ENCODE results near the gene CDH18.

The CDH18 gene

DNA sequence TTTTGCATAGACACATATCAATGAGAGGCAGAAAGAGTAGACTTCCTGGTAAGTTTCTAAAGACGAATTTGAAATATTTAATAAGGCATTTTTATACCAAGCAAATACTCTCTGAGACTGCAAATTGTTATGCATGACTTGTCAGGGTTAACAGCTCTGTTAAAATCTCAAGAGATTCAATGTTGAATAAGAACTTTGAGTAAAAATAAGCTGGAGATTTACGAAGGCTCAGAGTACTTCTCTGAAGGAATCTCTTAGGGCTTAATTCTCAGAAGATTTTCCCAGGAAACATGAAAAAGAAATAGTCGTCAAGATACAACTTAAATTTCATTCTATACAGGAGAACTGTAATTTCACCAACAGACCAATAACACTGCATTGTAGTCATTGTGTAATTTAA lies 259.4 kb downstream of the CDH18 start:
- DNase-seq = no peak

DNA sequence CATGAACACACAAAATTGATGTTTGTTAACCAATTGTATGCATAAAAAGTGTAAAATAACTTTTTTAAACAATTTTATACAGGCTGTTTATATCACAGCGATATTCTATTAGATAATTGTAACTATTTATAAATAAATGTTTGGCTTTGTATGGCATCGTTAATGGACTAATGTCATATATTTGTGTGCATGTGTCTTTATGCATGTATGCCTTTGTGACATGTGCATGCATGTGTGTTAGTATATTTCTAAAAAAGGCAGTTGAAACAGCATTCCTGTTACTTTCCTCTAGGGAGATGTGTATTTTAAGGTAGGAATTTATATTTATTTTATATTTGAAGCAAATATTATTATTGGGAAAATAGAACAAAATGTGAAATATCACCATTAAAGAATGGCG lies 268.9 kb downstream of the CDH18 start:
- DNase-seq = no peak

DNA sequence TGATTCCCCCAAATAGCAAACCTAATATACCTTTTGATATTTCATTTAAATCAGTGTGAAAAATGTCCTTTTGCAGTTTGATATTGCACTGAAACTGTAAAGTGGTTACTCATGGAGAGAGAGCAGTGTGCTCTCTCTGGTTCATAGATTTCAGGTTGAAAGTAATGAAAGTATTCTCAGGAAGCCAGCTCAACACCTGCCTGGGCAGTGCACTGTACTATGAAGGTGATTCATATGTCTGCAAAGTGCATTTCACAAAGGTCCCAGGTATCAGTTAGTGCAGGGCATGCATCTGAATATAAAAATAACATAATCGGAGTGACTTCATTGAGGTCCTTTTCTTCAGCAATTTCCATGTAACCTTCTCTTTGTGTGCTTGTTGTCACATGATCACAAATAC lies 274.3 kb downstream of the CDH18 start:
- no peak for DNase-seq

DNA sequence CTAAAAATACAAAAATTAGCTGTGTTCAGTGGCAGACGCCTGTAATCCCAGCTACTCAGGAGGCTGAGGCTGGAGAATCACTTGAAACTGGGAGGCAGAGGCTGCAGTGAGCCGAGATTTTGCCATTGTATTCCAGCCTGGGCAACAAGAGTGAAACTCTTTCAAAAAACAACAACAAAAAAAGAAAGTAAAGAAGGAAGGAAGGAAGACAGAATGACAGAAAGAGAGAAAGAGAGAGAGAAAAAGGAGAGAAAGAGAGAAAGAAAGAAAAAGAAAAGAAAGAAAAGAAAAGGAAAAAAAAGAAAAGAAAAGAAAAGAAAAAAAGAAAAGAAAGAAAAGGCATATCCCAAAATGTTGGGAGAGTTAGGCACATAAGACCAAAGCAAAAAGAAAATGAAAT lies 278.6 kb downstream of the CDH18 start:
- no peak for DNase-seq

DNA sequence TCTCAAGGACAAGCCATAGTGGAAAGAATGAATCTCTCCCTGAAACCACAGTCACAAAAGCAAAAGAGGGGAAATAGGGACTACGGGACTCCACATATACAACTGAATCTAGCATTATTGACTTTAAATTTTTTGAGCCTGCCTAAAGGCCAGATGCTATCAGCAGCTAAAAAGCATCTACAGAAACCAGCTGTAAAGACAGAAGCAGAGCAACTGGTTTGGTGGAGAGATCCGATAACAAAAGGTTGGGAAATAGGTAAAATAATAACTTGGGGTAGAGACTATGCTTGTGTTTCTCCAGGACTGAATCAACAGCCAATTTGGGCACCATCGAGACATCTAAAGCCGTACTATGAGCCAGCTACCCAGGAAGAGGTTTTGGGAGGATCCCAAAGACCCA lies 281.2 kb downstream of the CDH18 start:
- DNase-seq = no peak

DNA sequence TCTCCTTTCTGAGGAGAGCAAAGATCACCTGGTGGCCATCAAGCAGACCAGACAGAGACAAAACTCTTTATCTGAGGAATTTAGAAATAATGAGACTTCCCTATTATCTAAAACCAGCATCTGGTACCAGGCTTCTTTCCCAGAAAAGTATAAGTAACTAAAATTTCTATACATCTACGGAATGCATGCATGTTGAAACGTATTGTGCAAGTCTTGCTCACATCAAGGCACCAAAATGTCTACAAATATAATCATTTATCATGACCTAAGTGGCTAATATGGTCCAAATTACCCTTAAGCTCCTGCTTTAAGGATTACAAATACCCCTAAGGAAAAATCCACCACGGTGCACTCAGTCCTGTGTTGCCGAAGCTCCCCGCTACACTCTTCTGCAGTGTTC lies 286.3 kb downstream of the CDH18 start:
- no peak for DNase-seq

DNA sequence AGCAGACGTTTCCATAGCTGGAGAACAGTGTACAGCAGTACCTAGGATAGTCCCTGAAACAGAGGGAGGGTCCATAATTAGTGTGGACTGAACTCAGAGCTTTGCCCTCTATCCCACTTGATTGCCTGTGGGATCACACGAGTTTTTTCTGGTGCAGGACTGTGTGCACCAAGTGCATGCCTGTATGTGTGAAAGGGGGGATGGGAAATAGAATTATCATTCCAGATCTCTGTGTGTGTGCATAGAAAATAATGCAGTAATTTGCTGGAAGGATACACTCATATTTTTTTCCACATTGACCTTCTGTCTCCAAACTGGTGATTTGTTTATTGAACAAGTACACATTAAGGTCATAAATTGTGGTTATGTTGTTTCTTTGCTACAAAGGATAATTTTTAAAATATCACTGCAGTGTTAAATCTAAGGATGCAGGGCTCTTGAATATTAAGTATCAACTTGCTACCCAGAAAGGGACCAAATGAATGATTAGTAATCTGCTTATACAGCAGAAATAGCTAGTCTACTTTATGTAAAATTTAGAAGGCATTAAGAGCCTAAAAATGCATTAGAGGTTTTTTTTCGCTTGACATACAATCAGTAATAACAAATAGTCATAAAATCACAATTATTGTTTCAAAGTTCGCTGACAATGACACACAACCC lies 292.9 kb downstream of the CDH18 start:
- no peak for DNase-seq

DNA sequence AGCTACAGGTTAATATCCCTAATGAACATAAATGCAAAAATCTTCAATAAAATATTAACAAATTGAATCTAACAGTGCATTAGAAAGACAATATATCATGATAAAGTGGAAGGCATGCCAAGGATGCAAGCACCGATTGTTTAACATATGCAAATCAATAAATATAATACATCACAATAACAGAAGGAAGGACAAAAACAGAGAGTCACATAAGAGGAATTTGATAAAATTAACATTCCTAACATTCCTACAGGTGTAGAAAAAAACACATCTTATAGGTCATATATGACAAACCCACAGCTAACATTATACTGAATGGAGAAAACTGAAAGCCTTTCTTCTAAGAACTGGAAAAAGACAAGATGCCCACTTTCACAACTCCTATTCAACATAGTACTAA lies 297.0 kb downstream of the CDH18 start:
- no peak for DNase-seq

DNA sequence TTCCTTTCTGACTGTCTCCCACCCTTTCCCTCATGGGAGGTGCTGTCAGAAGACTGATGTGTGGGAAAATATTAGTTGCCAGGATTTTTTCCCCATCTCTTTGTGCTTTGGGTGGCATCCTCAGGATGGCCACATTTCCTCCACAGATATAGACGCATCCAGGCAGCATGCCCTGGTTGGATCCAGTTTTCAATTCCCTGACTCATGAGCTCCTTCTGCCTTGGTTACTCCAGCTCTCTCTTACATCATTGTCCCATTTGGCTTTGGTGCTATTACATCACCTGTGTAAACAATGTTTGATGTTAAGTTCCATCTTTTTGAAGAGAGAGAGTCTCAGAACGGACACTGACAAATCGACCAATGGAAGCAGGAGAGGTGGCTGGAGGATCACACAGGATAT lies 302.5 kb downstream of the CDH18 start:
- no peak for DNase-seq

DNA sequence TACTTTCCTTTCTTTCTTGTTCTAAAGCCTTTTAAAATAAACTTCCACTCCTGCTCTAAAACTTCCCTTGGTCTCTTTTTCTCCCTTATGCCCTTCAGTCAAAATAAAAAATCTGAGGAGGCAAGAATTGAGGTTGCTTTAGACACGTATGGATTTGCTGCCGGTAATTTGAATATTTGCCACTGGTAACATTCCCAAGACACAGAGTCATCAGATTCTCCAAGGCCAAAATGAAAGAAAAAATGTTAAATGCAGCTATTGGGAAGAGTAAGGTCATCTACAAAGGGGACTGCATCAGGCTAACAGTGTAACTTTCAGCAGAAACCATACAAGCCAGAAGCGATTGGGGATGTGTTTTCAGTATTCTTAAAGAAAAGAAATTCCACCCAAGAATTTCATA lies 311.1 kb downstream of the CDH18 start:
- no peak for DNase-seq

DNA sequence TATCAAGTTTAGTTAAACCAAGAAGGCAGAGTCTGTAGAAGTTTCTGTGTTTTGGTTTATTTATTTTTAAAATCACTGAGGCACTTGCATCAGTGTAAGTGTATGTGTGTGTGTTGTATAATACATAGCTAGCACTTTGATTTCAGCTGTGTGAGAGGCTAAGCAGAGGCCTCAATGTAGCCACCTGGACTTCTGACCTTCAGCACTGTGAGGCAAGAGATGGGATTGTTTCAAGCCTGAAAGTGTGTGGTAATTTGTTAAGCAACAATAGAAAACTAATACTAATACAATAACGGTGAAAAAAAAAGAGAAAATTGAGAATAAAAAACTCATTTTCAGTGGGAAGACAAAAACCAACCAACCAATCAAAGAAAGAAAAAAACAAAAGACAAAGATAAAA lies 327.3 kb downstream of the CDH18 start:
- DNase-seq = no peak

DNA sequence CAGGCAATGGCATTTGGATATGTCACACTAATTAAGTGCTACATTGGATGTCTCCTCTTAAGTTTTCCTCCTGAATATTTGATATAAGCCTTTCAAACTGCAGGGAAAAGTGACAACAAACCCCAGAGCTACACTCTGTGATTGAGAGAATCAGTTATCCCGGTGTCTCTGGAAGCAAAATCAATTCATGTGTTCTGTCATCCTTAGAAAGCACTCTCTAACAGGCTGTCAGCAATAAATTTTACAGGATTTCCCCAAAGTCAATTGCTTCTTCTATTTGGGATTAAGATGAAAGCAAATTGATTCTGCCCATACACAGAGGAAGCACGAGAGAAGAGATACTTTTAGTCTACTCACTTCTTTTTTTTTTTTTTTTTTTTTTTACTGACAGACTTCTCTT lies 332.4 kb downstream of the CDH18 start:
- DNase-seq = peak; percentile 16

DNA sequence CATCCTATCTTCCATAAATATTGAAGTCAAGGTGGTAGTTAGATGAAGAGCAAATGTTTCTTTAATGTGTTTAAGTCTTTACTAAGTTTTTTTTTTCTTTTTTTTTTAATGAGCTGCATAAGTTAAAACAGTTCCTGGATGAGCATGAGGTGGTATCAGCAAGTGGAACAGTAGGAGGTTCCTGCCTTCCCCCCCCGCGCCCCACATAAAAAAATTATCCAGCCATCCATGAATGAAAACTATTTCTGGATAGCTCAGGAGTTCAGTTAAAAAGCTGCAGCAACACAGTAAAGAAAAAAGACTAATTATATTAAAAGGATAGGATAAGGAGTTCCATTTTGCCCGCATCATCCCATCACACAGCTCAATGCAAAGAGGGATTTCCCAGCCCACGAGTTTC lies 349.5 kb downstream of the CDH18 start:
- DNase-seq = no peak

DNA sequence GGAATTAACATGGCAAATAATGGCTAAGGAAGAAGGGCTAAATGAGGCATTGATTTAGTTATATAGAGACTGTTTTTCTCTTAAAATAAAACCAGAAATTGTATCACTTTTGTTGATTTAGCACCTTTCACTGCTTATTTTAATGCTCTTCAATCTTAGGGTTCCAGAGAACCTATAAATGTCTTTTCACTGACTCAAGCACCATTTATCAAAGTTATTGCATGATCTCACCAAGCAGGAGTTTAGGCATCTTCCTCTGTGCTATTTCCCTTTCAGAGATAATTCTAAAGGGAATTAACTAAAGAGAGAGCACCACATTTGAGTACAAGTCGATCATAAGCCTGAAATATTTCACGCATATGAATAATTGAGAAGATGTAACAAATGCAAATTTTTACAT lies 357.1 kb downstream of the CDH18 start:
- DNase-seq = no peak

DNA sequence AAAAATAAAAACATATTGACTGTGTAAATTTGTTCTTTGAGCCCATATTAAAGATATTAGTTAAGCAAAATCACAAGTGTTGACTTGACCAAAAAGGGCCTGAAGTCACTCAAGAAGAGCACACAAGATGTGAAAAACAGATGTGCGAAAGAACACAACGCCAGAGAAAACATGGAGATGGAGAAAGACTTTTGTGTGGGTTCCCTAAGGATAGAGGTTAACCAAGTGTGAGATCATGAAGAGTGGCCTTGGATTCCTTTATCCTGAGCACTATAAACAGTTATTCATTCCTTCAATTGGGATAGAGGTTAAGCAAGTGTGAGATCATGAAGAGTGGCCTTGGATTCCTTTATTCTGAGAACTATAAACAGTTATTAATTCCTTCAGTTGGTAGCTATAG lies 361.8 kb downstream of the CDH18 start:
- DNase-seq = no peak

DNA sequence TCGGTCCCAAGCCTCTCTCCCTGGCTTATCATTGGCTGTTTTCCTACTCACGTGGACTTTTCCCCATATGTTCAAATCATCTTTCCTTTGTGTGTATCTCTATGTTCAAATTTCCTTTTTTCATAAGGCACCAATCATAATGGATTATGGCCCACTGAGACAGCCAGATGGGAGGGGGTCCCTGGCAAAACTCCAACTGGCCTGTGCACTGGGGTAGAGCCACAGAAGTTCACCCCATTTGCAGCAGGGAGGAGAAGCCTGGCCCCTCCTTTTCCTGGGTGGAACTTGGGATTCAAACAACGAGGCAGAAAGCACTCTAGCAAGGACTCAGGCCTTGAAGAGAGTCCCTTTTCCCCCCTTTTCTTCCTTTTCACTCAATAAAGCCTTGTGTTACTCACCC lies 362.4 kb downstream of the CDH18 start:
- no peak for DNase-seq

DNA sequence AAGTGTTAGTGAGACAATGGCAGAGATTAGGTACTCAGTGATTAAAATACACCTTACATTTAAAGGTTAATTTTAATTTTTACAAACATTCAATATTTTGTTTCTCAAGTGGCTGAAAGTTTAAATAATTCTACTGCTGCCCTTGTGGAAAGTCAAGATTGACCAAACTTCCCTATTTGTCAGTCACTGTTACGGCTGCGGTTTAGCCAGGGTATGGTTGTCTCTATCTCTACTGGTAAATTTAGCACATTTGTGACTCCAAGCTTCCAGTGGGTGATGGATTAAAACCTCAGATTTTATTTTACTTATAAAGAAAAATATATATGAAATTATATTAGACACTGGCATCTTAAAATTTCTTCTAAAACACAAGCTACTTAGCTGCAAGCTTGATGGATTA lies 368.4 kb downstream of the CDH18 start:
- no peak for DNase-seq

DNA sequence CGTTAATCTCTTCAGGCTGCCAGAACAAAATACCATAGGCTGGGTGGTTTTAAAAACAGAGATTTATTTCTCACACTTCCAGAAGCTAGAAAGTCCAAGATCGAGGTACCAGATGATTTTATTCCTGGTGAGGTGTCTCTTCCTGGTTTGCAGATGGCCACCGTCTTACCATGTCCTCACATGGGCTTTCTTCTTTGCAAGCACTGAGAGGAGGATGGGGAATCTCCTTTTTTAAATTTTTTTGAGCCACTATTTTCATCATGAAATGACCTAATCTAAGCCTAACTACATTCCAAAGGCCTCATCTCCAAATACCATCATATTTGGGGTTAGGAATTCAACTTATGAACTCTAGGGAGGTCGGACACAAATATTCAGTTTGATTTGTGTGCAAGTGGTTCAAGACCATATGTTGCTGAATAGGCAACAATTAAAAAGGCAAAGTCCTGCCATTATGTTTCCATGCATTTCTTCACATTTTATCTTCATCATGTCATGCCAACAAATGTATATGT lies 371.2 kb downstream of the CDH18 start:
- no peak for DNase-seq

DNA sequence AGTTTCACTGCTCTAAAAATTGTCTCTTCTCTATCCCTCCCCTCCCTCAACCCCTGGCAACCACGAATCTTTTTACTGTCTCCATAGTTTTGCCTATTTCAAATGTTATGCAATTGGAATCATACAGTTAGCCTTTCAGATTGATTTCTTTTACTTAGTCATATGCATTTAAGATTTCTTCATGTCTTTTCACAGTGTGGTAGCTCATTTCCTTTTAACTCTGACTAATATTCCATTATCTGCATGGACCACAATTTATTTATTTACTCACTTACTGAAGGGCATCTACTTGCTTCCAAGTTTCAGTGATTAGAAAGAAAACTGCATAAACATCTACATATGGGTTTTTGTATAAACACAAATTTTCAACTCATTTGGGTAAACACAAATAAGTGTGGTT lies 372.3 kb downstream of the CDH18 start:
- DNase-seq = no peak

DNA sequence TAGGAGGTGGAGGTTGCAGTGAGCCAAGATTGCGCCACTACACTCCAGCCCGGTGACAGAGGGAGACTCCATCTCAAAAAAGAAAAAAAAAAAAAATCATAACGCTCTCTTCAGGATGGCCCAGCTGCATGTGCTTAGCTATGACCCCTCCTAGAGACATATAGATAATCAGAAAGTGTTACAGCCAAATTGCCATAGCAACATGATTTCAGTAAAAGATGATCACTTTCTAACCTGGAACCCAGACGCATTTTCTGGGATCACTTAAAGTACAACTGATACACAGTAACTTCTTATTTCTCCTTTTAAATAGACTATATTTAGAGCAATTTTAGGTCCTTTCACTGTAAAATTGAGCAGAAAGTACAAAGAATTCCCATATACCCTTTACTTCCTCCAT lies 372.9 kb downstream of the CDH18 start:
- DNase-seq = no peak

DNA sequence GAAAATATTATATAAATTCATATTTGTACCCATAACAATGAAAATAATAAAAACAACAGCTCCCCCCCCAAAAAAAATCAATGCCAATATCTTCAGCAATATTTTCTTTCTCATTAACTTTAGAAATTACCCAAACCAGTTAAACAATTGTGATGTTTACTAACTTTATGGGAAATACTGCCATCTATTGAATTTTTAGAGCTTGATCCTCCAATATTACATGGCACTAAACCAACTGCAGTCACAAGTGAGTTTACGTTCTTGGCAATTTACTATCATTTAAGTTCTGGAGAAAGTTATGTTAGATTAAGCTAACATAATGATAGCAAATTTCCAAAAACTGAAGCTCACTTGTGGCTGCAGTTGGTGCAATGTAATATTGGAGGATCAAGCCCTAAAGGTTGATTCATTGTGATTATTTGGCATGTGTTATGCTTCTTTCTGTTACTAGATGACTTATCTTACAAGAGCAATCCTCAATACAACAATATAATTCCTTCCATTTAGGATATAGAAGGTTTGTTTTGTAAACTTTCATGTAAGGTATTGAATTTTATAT lies 379.5 kb downstream of the CDH18 start:
- peak; percentile 2 for DNase-seq

DNA sequence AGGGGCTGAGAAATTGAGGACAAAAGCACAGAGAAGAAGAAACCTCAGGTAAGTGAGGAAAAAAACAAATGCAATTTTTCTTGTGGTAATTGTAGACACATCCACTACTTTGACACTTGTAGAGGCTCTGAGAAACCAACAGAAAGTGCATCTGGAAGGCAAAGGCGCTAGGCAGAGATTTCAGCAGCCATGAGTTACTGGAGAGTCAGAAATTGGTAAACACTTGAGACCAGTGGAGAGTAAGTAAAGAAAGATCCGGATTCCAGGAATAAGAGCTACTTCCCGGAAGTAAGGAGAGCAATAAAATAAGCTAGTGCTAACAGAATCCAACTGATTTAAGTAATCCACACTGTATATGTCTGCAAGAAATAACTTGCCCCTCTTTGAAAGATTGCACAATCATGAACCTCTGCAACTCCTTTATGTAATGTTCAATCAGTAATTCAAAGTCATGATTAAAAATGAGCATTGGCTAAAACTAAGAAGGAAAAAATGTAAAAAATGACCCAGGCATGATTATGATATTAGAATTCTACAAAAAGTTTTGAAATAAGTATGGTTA lies 382.1 kb downstream of the CDH18 start:
- no peak for DNase-seq

DNA sequence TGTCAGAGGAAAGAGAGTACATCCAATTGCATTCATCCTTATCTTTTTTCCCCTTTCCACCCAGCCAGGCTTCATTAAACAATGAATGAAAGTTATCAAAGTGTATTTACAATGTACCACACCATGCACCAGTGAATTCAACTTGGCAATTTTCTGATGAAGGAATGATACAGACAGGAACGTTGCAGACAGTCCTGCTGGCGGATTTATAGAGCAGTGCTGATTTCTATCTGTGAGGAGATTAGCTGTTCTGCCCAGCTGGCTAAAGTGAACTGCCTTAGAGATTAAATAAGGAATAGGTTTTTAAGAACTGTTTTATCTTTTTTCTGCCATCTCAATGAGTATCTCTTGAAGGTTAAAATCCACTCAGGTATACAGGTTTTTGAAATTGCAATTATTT lies 403.9 kb downstream of the CDH18 start:
- DNase-seq = no peak

DNA sequence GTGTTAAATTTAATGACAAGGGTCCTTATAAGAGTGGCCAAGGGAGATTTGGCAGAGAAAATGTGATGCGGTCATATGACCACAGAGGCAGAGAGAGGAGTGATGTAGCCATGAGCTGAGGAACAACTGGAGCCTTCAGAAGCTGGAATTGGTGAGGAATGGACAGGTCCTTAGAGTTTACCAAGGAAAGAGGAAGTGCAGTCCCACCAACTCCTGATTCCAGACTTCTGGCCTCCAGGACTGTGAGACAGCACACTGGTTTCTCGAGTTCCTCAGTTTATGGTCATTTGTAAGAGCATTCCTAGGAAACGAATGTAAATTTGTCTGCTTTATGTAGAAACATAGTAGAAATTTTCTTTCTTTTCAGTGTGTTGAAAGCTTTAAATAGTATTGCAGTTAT lies 410.1 kb downstream of the CDH18 start:
- DNase-seq = no peak

DNA sequence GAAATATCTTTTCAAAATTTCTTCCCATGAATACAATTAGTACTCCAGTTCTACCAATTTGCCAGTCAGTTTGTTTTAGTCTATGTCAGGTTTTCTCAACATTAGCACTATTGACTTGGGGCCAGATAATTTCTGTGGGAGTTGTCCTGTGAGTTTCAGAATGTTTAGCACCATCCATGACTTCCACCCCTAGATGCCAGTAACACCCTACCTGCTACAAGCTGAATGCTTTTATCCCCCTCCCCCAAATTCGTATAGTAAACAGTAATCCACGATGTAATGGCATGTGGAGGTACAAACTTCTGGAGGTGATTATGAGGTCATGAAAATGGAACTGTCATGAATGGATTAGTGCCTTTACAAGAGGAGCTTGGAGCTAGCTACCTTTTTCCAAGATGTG lies 420.0 kb downstream of the CDH18 start:
- DNase-seq = no peak

Measured in retina (tissue), 1 donor.